PC-9 (cell line): ENCODE measurements around the gene CACNA2D1.

Source experiments
- CTCF ChIP-seq: fragments of 200-600 bp; sonication (generic); conservative IDR thresholded peaks from 2 replicates; pipeline ENCODE4 v1.6.1; 2017; ENCODE audit warnings: mixed run types, antibody characterized with exemption, mild to moderate bottlenecking, moderate library complexity
- EZH2 ChIP-seq: fragments of 200-600 bp; sonication (generic); IDR thresholded peaks from 2 replicates; pipeline ENCODE4 v1.8.0; 2017; ENCODE audit warnings: antibody characterized with exemption, low read depth

- TF ChIP-seq CTCF (no peak), EZH2 (no peak)
Observed at GRCh38 chr7:82434275-82435022, 9.1 kb downstream of the CACNA2D1 start.
